ENCODE data around the gene NKD1.
"Not testable (repeated sequence)": the region's sequence is repeated elsewhere in the genome, so short reads cannot be mapped to it uniquely, and the experiment has no call there.

Gene NKD1

DNA sequence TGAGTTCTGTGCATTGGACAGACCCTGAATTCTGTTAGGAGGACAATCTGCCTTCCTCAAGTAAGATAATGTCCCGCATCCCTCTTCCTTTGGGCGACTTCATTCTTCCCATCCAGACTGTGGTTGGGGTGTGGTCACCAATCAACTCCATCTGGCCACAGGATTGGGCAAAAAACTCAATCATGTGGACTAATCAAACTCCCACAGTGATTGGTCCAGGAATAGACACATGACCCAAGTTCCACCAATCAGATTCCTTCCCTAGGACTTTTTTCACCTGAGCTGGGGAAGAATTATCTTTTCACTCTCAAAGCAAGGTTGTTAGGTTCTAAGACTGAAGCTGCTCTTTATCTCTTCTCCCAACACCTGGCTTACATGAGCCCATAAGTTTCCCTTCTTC, 13.2 kb upstream of the NKD1 start:
- Histone ChIP-seq H4K20me1 (ENCODE audit: insufficient read depth, low read length) (no peaks in the 10 kb centered on the region), H3K4me3 (ENCODE audit: low read length) (no peak overlapping the region), H3K9me3 (ENCODE audit: insufficient read depth, low read length) (no peaks in the 10 kb centered on the region), H3K4me2 (ENCODE audit: low read length) (no peak overlapping the region), H3K4me1 (ENCODE audit: low read length) (peaks cover 14% of the 10 kb centered on the region), H3K9ac (ENCODE audit: low read length) (no peak overlapping the region), H3K79me2 (ENCODE audit: low read length) (no peaks in the 10 kb centered on the region), H3K27me3 (ENCODE audit: low read depth, low read length) (peaks cover 9% of the 10 kb centered on the region; the same call in 1 of the 2 replicates), H3K27ac (ENCODE audit: low read length) (no peak overlapping the region), H3K36me3 (replicated peaks; ENCODE audit: low read depth, low read length) (no peaks in the 10 kb centered on the region), H2AFZ (ENCODE audit: low read depth, low read length) (no peak overlapping the region)
- TF ChIP-seq, protein P1, sequence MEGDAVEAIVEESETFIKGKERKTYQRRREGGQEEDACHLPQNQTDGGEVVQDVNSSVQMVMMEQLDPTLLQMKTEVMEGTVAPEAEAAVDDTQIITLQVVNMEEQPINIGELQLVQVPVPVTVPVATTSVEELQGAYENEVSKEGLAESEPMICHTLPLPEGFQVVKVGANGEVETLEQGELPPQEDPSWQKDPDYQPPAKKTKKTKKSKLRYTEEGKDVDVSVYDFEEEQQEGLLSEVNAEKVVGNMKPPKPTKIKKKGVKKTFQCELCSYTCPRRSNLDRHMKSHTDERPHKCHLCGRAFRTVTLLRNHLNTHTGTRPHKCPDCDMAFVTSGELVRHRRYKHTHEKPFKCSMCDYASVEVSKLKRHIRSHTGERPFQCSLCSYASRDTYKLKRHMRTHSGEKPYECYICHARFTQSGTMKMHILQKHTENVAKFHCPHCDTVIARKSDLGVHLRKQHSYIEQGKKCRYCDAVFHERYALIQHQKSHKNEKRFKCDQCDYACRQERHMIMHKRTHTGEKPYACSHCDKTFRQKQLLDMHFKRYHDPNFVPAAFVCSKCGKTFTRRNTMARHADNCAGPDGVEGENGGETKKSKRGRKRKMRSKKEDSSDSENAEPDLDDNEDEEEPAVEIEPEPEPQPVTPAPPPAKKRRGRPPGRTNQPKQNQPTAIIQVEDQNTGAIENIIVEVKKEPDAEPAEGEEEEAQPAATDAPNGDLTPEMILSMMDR (IDR thresholded peaks at IDR 0.05; ENCODE audit: low read depth, low read length), result no peak
- no peak for TF ChIP-seq EZH2phosphoT487 (IDR thresholded peaks at IDR 0.05; ENCODE audit: low read depth)

- Histone ChIP-seq H3K4me1 (ENCODE audit: low read length) (peaks cover 16% of the 10 kb centered on the region), H3K79me2 (ENCODE audit: low read length) (no peaks in the 10 kb centered on the region), H3K9me3 (ENCODE audit: insufficient read depth, low read length) (no peaks in the 10 kb centered on the region), H4K20me1 (ENCODE audit: insufficient read depth, low read length) (no peaks in the 10 kb centered on the region), H2AFZ (ENCODE audit: low read depth, low read length) (no peak overlapping the region), H3K36me3 (replicated peaks; ENCODE audit: low read depth, low read length) (no peaks in the 10 kb centered on the region), H3K4me3 (ENCODE audit: low read length) (no peak overlapping the region), H3K27me3 (ENCODE audit: low read depth, low read length) (0 out of 2 replicates have a peak, but pooled peaks cover 5% of the 10 kb centered on the region), H3K4me2 (ENCODE audit: low read length) (no peak overlapping the region), H3K9ac (ENCODE audit: low read length) (no peak overlapping the region), H3K27ac (ENCODE audit: low read length) (no peak overlapping the region)
- no peak for TF ChIP-seq EZH2phosphoT487 (IDR thresholded peaks at IDR 0.05; ENCODE audit: low read depth)
- TF ChIP-seq, protein P1 (IDR thresholded peaks at IDR 0.05; ENCODE audit: low read depth, low read length), result no peak
These were observed 12.5 kb upstream of the NKD1 start for GRCh38 chr16:50535506-50536257.

GRCh38 chr16:50536258-50536645, 11.9 kb upstream of the NKD1 start:
- H3K9ac ChIP-seq (ENCODE audit: low read length); H3K27me3 ChIP-seq (ENCODE audit: low read depth, low read length); H3K4me2 ChIP-seq (ENCODE audit: low read length); H4K20me1 ChIP-seq (ENCODE audit: insufficient read depth, low read length); H3K79me2 ChIP-seq (ENCODE audit: low read length); H3K9me3 ChIP-seq (ENCODE audit: insufficient read depth, low read length); H3K4me3 ChIP-seq (ENCODE audit: low read length); H3K36me3 ChIP-seq (replicated peaks; ENCODE audit: low read depth, low read length); H3K27ac ChIP-seq (ENCODE audit: low read length); H2AFZ ChIP-seq (ENCODE audit: low read depth, low read length): not testable (repeated sequence)
- peaks cover 16% of the 10 kb centered on the region for H3K4me1 ChIP-seq (ENCODE audit: low read length)

GRCh38 chr16:50537533-50538290, 10.5 kb upstream of the NKD1 start:
- H4K20me1 ChIP-seq (ENCODE audit: insufficient read depth, low read length), result no peaks in the 10 kb centered on the region
- H3K4me3 ChIP-seq (ENCODE audit: low read length), result no peak overlapping the region
- no peaks in the 10 kb centered on the region for H3K9me3 ChIP-seq (ENCODE audit: insufficient read depth, low read length)
- H3K4me1 ChIP-seq (ENCODE audit: low read length), result peaks cover 16% of the 10 kb centered on the region
- H3K4me2 ChIP-seq (ENCODE audit: low read length), result no peak overlapping the region
- no peak overlapping the region for H3K27ac ChIP-seq (ENCODE audit: low read length)
- no peak overlapping the region for H3K9ac ChIP-seq (ENCODE audit: low read length)
- H3K79me2 ChIP-seq (ENCODE audit: low read length), result no peaks in the 10 kb centered on the region
- H3K27me3 ChIP-seq (ENCODE audit: low read depth, low read length), result no peaks in the 10 kb centered on the region
- TF ChIP-seq, protein P1 (IDR thresholded peaks at IDR 0.05; ENCODE audit: low read depth, low read length), result no peak
- no peak for TF ChIP-seq EZH2phosphoT487 (IDR thresholded peaks at IDR 0.05; ENCODE audit: low read depth)
- no peak overlapping the region for H2AFZ ChIP-seq (ENCODE audit: low read depth, low read length)
- no peaks in the 10 kb centered on the region for H3K36me3 ChIP-seq (replicated peaks; ENCODE audit: low read depth, low read length)
